ENCODE results near the gene HID1.
"Not testable (repeated sequence)": the region's sequence is repeated elsewhere in the genome, so short reads cannot be mapped to it uniquely, and the experiment has no call there.

Gene HID1

GRCh38 chr17:74921026-74921681, 51.4 kb downstream of the HID1 start:
- no peak for DNase-seq

- DNase-seq = no peak
These were observed 51.9 kb downstream of the HID1 start for GRCh38 chr17:74920642-74921025.

GRCh38 chr17:74920306-74920620, 52.3 kb downstream of the HID1 start:
- no peak for DNase-seq

GRCh38 chr17:74919440-74920305, 52.9 kb downstream of the HID1 start:
- no peak for DNase-seq

- no peak for DNase-seq
These were observed 53.7 kb downstream of the HID1 start for GRCh38 chr17:74918906-74919305.

- DNase-seq = no peak
These were observed 55.1 kb downstream of the HID1 start for GRCh38 chr17:74917430-74917829.

GRCh38 chr17:74916851-74917199, 55.7 kb downstream of the HID1 start:
- no peak for DNase-seq

- no peak for DNase-seq
These were observed 56.3 kb downstream of the HID1 start for GRCh38 chr17:74916136-74916850.

GRCh38 chr17:74911423-74911822, 61.1 kb downstream of the HID1 start:
- not testable (repeated sequence) for DNase-seq

- not testable (repeated sequence) for DNase-seq
These were observed 63.5 kb downstream of the HID1 start for GRCh38 chr17:74909097-74909496.

GRCh38 chr17:74907012-74907411, 65.5 kb downstream of the HID1 start:
- no peak for DNase-seq

GRCh38 chr17:74906214-74906793, 66.3 kb downstream of the HID1 start:
- not testable (repeated sequence) for DNase-seq

GRCh38 chr17:74904687-74905409, 67.7 kb downstream of the HID1 start:
- no peak for DNase-seq

GRCh38 chr17:74903671-74904070, 68.9 kb downstream of the HID1 start:
- DNase-seq = no peak

GRCh38 chr17:74903034-74903433, 69.5 kb downstream of the HID1 start:
- DNase-seq = no peak

- DNase-seq = no peak
These were observed 71.0 kb downstream of the HID1 start for GRCh38 chr17:74901353-74902135.

All from stimulated activated CD4-positive, alpha-beta T cell treated with anti-CD3 and anti-CD28 coated beads, Interleukin-2, amount 100 ng/mL, for 48 hours (primary cell).